Activated CD8-positive, alpha-beta memory T cell treated with anti-CD3 and anti-CD28 coated beads, Interleukin-2, amount 10 ng/mL, durations not matched to agents 7 days and 5 days (primary cell): ENCODE results near the gene PPARGC1A. TPM values are rescaled to one million over a fixed set of nuclear protein-coding genes. Genes with fewer than 3 reads are reported as not detected.

ENCODE experiments used
- ATAC-seq: fragments of 150-1000 bp; cut with Tn5 transposase; one replicate; pipeline ENCODE4 v1.10.0; 2021; ENCODE audit warnings: moderate library complexity
- CTCF ChIA-PET: fragments of 350-600 bp; sonication (Branson Sonifier 250); formaldehyde crosslinking; loops from one replicate; lab custom pipeline; 2021; ENCODE audit warnings: antibody characterized with exemption; lab: Charles Lee
- DNase-seq: peaks from one replicate; pipeline ENCODE4 v3.0.0-alpha.2; 2020
- H3K27ac Mint-ChIP-seq: one replicate; pipeline ENCODE4 v1.8.0; 2021; ENCODE audit warnings: mild to moderate bottlenecking, mixed read lengths
- H3K27me3 Mint-ChIP-seq: one replicate; pipeline ENCODE4 v1.8.0; 2021; ENCODE audit warnings: mixed read lengths
- H3K36me3 Mint-ChIP-seq: one replicate; pipeline ENCODE4 v1.8.0; 2021; ENCODE audit warnings: mild to moderate bottlenecking, mixed read lengths
- H3K4me1 Mint-ChIP-seq: one replicate; pipeline ENCODE4 v1.8.0; 2021; ENCODE audit warnings: mixed read lengths
- H3K4me3 Mint-ChIP-seq: one replicate; pipeline ENCODE4 v1.8.0; 2021; ENCODE audit warnings: mild to moderate bottlenecking, moderate library complexity, mixed read lengths
- H3K9me3 Mint-ChIP-seq: one replicate; pipeline ENCODE4 v1.8.0; 2022; ENCODE audit warnings: low read depth, mixed read lengths
- total RNA-seq, 2 experiments: library from RNA; stranded (reverse); gene quantifications; one replicate each; pipeline ENCODE4 v1.2.3, GENCODE V29; 2021

The PPARGC1A gene
- total RNA-seq, 2 experiments from 2014 or later, result not detected

DNA sequence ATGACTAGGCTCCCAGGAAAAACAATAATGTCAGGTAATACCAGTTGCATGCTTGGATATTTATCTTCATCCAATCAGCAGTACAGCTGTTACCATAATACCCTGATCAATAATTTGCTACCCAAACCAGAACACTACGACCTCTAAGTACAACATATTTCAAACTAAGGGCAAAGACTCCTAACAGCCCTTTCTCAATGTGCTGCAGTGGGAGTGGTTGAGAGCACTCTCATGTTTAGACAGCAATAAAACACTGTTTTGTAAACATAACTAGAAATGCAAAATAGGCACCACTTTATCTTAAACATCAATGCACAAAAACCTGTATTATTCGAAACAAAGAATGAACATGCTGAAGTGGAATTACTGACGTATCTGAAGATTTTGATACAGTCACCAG lies 28.9 kb downstream of the PPARGC1A start:
- Mint-ChIP-seq H3K36me3 (no peaks in the 10 kb centered on the region), H3K27me3 (no peaks in the 10 kb centered on the region), H3K27ac (no peak overlapping the region), H3K4me3 (no peak overlapping the region), H3K9me3 (no peaks in the 10 kb centered on the region), H3K4me1 (no peaks in the 10 kb centered on the region)
- CTCF ChIA-PET, result no interaction called here
- DNase-seq, result no peak
- ATAC-seq, result no peak

DNA sequence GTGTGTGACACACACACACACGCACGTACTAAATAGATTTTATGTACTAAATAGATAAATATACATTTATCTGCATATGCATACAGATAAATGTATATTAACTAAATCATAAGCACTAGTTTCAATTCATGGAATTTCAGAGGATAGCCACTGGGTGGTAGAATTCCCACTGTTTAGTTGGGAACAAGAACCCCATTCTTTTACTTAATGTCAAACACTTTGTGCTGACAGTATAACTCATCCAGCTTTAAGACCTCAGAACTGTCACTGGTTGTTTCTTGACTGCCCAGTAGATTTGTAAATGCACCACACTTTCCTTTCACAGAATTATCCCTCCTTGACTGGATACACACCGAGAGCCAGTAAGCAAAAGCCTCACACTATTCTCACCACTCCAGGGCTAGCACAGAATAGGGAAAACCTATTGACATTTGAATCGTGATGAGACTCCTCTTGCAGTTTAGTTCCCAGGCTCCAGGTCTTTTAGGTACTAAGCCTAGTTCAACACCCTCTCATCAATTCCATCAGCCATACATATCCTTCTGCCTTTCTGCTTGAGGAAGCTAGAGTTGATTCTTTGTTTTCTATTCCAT lies 32.4 kb downstream of the PPARGC1A start:
- H3K9me3 Mint-ChIP-seq, result no peaks in the 10 kb centered on the region
- DNase-seq, result no peak
- no peak overlapping the region for H3K4me3 Mint-ChIP-seq
- no peaks in the 10 kb centered on the region for H3K4me1 Mint-ChIP-seq
- no peak overlapping the region for H3K27ac Mint-ChIP-seq
- H3K27me3 Mint-ChIP-seq, result no peaks in the 10 kb centered on the region
- CTCF ChIA-PET, result no interaction called here
- no peaks in the 10 kb centered on the region for H3K36me3 Mint-ChIP-seq
- ATAC-seq, result no peak

DNA sequence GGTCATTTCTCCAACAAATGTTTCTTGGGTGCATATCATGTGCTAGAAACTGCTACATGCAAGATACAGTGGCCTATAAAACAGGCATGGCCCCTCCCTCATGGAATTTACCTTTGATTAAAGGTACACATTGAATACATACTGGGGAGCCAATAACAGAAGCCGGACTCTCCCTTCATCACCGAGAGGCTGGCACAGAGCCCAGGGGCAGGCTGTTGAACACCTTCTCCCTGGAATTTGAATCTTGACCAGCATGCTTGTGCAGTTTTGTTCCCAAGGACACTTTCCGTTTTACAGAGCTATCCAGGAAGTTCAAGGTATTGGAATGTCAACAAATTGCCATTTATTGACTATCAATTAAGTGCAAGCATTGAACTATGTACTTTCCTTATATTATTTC lies 33.2 kb downstream of the PPARGC1A start:
- Mint-ChIP-seq H3K4me3 (no peak overlapping the region), H3K36me3 (no peaks in the 10 kb centered on the region), H3K9me3 (no peaks in the 10 kb centered on the region), H3K27me3 (no peaks in the 10 kb centered on the region), H3K27ac (no peak overlapping the region), H3K4me1 (no peaks in the 10 kb centered on the region)
- no peak for ATAC-seq
- CTCF ChIA-PET, result no interaction called here
- no peak for DNase-seq

DNA sequence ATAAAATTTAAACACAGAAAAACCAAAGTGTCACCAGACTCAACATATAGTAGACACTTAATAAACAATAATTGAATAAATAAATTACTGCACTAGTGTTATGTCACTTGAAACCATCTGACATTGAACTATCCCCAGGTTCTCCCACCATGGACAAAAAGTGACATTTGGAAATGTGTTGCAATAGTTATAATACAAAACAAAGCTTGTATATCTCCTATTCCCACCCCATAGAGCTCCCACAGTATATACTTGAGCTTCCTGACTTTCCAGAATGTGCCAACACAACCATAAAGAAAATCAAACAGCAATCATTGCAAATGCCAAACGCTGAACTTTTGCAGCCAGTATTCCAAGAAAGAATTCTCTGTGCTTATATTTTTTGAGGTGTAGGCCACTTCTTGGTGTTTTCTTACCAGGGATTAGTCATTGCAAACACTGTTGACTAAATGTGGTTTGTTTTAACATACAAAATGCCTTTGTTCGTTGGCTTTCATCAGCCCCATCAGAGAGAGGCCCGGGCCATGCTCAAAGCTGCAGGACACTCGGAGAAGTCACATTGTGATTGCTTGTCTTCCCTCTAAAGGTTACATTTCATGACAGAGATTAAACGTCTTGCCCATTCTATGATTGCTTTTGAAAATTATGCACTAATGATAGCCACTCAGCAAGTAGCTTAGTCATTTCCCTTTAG lies 33.8 kb downstream of the PPARGC1A start:
- Mint-ChIP-seq H3K4me3 (no peak overlapping the region), H3K36me3 (no peaks in the 10 kb centered on the region), H3K9me3 (no peaks in the 10 kb centered on the region), H3K27me3 (no peaks in the 10 kb centered on the region), H3K4me1 (no peaks in the 10 kb centered on the region), H3K27ac (no peak overlapping the region)
- no peak for DNase-seq
- CTCF ChIA-PET, result no interaction called here
- no peak for ATAC-seq

DNA sequence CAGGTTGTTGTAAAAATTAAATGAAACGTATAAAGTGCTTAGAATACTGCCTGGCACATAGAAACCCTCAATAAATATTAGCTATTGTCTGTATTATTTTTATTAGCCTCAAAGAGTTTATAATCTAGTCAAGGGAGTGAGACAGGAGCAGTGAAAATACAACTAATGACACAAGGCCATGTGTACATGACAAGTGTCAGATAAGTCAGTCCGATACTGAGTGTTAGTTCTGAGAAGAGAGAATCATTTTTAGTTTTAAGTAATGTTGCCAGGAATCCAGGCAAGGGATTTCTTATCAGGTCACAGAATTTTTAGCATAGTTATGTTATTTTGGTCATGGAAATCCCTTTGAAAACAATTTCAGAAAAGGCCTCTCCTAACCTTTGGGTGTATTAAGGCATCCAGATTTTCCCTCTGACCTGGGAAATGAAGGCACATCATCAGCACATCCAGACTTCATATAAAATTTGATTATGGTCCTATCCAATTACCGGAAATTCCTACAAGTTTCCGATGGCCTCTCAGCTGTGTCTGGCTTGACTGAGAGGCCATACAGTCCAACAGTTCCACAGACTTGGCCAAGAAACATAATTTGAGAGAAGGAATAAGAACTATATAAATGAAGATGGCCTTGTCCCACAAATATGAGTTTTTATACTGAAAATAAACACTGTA lies 35.7 kb downstream of the PPARGC1A start:
- CTCF ChIA-PET, result no interaction called here
- DNase-seq, result no peak
- Mint-ChIP-seq H3K36me3 (no peaks in the 10 kb centered on the region), H3K9me3 (no peaks in the 10 kb centered on the region), H3K4me3 (no peak overlapping the region), H3K27me3 (no peaks in the 10 kb centered on the region), H3K27ac (no peak overlapping the region), H3K4me1 (no peaks in the 10 kb centered on the region)
- no peak for ATAC-seq

DNA sequence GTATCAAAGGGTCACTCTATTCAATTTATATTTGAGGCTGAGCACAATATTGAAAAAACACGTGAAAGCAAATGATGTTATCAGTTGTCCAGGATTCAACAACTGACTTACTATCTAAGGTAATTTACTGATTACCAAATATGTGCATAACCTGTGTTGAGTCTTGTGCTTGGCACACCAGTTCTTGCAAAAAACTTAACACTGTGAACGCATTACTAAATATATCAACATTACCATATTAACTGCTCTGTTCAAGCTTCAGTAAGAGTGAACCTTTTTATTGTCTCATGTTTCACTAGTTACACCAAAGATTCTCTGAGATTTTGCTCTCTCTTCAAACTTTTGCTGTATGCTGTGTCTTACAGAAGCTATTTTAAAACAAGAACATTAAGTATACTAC lies 38.4 kb downstream of the PPARGC1A start:
- H3K36me3 Mint-ChIP-seq, result no peaks in the 10 kb centered on the region
- no peak for ATAC-seq
- CTCF ChIA-PET, result no interaction called here
- DNase-seq, result no peak
- no peaks in the 10 kb centered on the region for H3K4me1 Mint-ChIP-seq
- no peak overlapping the region for H3K27ac Mint-ChIP-seq
- no peak overlapping the region for H3K4me3 Mint-ChIP-seq
- no peaks in the 10 kb centered on the region for H3K9me3 Mint-ChIP-seq
- H3K27me3 Mint-ChIP-seq, result no peaks in the 10 kb centered on the region

DNA sequence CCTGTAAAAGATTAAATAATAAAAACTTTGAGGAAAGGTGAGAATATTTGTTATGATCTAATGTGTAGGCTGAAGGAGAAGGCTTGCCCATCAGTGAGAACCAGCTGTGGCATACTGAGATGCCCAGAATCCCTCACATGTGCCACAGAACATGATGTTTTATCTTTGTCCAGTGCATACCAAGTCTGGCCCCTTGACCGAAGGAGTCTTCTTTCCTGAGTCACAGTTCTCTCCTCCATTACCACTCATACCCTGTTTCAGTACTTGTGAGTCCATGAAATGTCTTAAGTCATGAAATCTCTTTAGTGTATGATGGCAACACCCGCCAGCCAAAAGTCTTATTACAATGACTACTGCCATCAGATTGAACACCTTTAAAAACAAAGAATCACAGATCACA lies 42.7 kb downstream of the PPARGC1A start:
- CTCF ChIA-PET, result no interaction called here
- H3K36me3 Mint-ChIP-seq, result no peaks in the 10 kb centered on the region
- no peak overlapping the region for H3K27ac Mint-ChIP-seq
- H3K27me3 Mint-ChIP-seq, result no peaks in the 10 kb centered on the region
- H3K9me3 Mint-ChIP-seq, result peaks cover 2% of the 10 kb centered on the region
- no peak overlapping the region for H3K4me3 Mint-ChIP-seq
- ATAC-seq, result no peak
- DNase-seq, result no peak
- H3K4me1 Mint-ChIP-seq, result no peaks in the 10 kb centered on the region

DNA sequence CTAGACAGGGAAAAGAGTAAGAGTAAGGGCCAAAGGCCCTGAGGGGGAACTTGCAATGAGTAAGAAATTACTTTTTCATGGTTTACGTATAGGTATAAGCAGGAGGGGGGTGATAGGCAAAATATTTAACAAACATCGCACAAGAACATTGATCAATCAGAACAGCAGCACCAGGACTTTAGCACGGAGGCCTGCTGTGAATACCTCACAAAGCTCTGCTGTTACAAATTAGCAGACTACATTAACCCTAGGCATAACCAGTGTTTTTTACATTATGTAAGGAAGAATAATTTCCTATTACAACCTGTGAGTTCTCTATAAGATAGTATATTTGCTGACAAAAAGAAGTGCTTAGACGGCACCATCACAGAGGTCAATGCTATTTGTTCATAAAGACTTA lies 44.9 kb downstream of the PPARGC1A start:
- Mint-ChIP-seq H3K27ac (no peak overlapping the region), H3K27me3 (no peaks in the 10 kb centered on the region)
- CTCF ChIA-PET, result no interaction called here

DNA sequence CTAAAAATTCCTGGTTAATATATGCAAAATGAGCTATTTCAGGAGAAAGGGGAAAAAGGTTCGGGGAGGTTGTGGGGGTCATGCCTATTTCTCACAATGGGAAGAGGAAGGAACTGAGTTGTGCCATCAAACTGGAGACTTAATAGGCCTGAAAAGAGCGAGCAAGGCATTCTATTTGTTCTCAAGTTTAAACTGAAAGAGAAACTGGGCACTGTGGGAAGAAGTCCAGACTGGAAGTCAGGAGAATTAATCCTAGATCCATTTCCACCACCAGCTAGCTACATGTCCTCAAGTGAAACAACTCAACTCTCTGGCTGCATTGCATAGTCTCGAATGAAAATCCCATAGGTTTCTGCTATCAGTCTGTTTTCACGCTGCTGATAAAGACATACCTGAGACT lies 50.6 kb downstream of the PPARGC1A start:
- ATAC-seq (no peak), DNase-seq (no peak)
- H3K27me3 Mint-ChIP-seq, result no peaks in the 10 kb centered on the region
- peaks cover 4% of the 10 kb centered on the region for H3K9me3 Mint-ChIP-seq
- no peaks in the 10 kb centered on the region for H3K4me1 Mint-ChIP-seq
- no peak overlapping the region for H3K4me3 Mint-ChIP-seq
- H3K27ac Mint-ChIP-seq, result no peak overlapping the region
- CTCF ChIA-PET, result no interaction called here
- H3K36me3 Mint-ChIP-seq, result no peaks in the 10 kb centered on the region

More for the DNA sequence above, 44.9 kb downstream of the PPARGC1A start:
- Mint-ChIP-seq H3K36me3 (no peaks in the 10 kb centered on the region), H3K9me3 (peaks cover 2% of the 10 kb centered on the region), H3K4me1 (no peaks in the 10 kb centered on the region), H3K4me3 (no peak overlapping the region)
- DNase-seq (no peak), ATAC-seq (no peak)

DNA sequence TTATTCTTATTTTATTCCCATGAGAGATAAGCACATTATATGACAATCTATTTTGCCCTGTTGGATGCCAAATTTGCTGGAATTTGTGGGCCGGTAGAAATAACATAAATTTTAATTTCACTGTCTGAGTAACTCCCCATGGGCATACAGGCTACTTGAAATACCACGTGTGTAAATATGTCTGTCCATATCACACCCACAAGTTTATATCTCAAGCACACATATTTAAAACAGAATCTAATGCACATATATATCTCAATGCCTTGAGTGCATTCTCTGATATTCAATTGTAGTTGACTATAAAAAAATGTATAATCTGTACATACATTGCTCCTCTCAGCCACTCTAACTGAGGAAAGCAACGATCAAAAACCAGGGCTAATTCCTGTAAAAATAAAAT lies 51.2 kb downstream of the PPARGC1A start:
- DNase-seq, result no peak
- CTCF ChIA-PET, result no interaction called here
- Mint-ChIP-seq H3K27ac (no peak overlapping the region), H3K9me3 (peaks cover 3% of the 10 kb centered on the region), H3K27me3 (no peaks in the 10 kb centered on the region), H3K4me3 (no peak overlapping the region), H3K4me1 (no peaks in the 10 kb centered on the region), H3K36me3 (no peaks in the 10 kb centered on the region)
- ATAC-seq, result no peak

DNA sequence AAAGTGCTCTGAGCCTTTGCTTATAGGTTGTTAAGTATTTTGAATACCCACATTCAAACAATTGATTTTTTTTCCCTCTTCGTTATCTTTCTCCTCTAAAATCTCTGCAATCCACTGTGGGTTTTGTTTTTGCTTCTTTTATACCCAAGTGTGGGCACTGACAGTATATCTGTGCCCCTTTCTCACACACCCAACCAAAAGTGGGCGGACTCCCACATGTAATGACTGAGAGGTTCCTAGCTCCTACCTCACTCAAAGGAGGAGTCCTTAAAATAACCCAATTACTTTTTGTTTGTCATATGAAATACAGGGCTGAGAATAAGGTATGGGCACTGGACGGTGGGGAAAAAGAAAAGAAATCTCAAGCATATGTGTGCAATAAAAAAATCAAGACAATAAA lies 51.7 kb downstream of the PPARGC1A start:
- Mint-ChIP-seq H3K36me3 (no peaks in the 10 kb centered on the region), H3K4me1 (no peaks in the 10 kb centered on the region), H3K9me3 (peaks cover 6% of the 10 kb centered on the region), H3K27me3 (no peaks in the 10 kb centered on the region), H3K4me3 (no peak overlapping the region), H3K27ac (no peak overlapping the region)
- CTCF ChIA-PET, result no interaction called here
- ATAC-seq (no peak), DNase-seq (no peak)

DNA sequence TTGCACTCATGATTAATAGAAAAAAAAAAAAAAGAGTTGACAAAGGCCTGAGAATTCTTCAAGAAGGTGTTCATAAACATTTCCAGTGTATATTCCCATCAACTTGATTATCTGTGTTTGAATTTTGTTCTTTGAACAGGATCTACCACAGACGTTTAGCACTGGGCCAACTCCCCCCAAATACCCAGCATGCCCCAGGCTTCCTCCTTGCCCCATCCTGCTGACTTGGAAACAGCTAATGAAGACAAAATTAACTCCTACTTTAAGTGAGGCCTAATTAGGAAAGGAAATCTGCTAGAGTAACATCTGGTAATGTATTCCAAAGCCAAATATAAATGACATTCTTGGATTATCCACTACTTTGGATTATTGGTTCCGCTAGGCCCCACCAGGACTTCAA lies 52.5 kb downstream of the PPARGC1A start:
- H3K27me3 Mint-ChIP-seq, result no peaks in the 10 kb centered on the region
- no peak for DNase-seq
- no peak for ATAC-seq
- H3K27ac Mint-ChIP-seq, result no peak overlapping the region
- CTCF ChIA-PET, result no interaction called here
- H3K36me3 Mint-ChIP-seq, result no peaks in the 10 kb centered on the region
- no peak overlapping the region for H3K4me3 Mint-ChIP-seq
- H3K9me3 Mint-ChIP-seq, result peaks cover 8% of the 10 kb centered on the region
- H3K4me1 Mint-ChIP-seq, result no peaks in the 10 kb centered on the region

DNA sequence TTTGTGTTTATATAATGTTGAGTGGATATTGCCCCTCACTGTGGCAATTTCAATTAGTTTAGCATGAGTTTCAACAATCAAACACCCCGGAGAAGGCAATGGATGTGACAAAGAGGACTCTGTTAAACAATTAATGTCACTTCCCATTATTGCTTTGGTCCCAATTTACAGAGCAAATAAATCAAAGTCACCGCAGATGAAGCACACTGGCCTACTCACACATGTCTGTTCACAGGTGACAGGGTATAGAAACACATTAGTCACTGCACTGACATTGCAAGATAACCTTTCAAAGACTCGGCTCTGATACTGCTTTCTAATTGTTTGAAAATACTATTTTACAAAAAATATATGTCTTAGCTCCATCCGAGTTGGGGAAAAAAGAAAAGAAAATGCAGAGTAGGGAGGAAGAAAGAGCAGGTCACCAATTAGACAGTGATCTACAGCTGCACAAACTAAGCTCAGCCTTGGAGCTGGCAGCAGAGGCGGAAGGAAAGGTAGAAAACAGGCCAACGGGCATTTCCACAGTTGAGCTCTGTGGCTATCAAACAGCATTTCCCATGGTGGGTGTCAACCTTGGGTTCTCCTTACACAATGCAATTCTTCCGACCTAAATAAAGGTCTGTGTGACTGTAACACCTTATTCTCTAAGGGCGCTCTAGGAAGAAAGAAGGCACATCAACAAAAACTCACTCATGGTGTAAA lies 53.9 kb downstream of the PPARGC1A start:
- ATAC-seq, result no peak
- no peak overlapping the region for H3K27ac Mint-ChIP-seq
- no peak for DNase-seq
- peaks cover 8% of the 10 kb centered on the region for H3K9me3 Mint-ChIP-seq
- CTCF ChIA-PET, result no interaction called here
- no peaks in the 10 kb centered on the region for H3K4me1 Mint-ChIP-seq
- H3K27me3 Mint-ChIP-seq, result no peaks in the 10 kb centered on the region
- H3K4me3 Mint-ChIP-seq, result no peak overlapping the region
- H3K36me3 Mint-ChIP-seq, result no peaks in the 10 kb centered on the region

DNA sequence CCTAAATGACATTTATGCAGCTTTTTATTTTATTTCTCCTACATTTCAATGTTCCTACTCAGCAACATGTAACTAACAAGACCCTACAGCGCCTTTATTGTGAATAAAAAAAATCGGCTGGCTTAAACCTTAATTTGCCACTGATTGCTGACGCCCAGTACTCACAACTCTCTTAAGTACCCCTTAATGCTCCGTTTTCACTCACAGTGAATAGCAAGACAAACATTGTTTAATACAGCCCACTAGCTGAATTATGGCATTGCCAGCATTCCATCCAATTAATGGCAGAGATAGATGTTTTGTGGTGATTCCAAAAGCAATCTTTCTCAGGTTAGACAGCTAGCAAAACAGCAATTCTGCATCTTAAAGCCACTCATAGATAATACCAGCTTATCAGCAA lies 61.1 kb downstream of the PPARGC1A start:
- DNase-seq, result no peak
- ATAC-seq, result no peak
- Mint-ChIP-seq H3K27me3 (no peaks in the 10 kb centered on the region), H3K36me3 (no peaks in the 10 kb centered on the region), H3K27ac (no peak overlapping the region), H3K4me3 (no peak overlapping the region), H3K9me3 (peaks cover 13% of the 10 kb centered on the region), H3K4me1 (no peaks in the 10 kb centered on the region)
- CTCF ChIA-PET, result no interaction called here
